RKO (cell line): Measurements from ENCODE around the gene FCRLA.
"Not testable (repeated sequence)": the region's sequence is repeated elsewhere in the genome, so short reads cannot be mapped to it uniquely, and the experiment has no call there.

ENCODE experiments used
- DNase-seq: peaks from one replicate; pipeline ENCODE4 v3.0.0-alpha.2; 2016; ENCODE audit warnings: low spot score

Gene FCRLA, protein sequence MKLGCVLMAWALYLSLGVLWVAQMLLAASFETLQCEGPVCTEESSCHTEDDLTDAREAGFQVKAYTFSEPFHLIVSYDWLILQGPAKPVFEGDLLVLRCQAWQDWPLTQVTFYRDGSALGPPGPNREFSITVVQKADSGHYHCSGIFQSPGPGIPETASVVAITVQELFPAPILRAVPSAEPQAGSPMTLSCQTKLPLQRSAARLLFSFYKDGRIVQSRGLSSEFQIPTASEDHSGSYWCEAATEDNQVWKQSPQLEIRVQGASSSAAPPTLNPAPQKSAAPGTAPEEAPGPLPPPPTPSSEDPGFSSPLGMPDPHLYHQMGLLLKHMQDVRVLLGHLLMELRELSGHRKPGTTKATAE

DNA sequence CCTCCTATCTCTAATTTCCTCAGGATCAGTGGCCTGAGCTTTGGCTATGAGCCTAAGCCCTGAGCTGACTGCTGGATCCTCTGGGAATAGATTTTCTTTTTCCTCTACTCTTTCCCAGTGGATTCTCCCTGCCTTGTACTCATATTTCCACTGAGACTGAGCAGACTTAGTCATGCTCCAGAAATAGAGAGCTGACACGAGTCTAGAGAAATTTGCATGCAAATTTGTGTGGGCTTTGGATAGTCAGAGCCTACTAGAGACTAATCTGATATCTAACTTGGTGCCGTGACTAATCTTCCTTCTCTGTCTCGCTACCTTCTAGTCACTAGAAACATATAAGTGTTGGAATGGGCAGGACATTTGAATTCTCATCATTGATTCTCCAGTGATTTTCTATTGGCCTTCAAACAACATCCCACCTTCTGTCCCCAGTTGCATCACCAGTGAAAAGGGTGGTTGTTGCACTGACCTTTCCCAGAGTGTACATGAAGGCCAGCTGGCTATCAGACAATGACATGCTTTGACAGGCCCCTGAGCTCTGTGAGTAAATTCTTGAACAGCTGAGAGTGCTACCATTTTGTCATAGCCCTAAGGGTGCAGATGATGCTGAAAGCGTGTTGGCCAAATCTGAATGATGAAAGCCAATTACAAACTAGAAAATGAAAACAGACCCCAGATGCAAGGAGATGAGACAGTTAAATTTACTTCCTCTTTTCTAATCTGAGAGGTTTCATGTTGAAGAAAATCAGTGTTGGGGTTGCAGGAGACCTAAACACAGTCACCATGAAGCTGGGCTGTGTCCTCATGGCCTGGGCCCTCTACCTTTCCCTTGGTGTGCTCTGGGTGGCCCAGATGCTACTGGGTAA is at the start of gene FCRLA:
FCRLA (plus strand) TSS at position 748 of the 866 bp plus-strand sequence; CDS start at position 784, 36 bp downstream.
- peak; percentile 87 for DNase-seq

DNA sequence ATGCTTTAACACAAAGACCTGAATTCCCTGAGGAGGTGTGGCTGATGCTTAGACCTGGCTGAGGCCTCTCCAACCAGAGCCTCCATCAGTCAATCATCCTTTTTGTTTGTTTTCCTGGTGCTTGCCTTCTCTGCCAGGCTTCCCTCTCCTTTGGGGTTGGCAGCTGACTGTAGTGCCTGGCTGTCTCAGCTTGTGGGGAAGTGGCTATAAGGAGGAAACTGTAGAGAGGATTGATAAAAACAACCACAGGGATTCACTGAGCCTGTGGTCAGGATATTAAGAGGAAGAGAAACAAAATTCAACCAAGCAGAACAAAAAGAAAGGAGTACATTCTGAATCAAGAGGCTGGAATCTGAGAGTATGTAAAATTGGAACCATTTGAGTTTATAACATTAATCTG is 48.5 kb upstream of the FCRLA start:
- DNase-seq, result not testable (repeated sequence)

DNA sequence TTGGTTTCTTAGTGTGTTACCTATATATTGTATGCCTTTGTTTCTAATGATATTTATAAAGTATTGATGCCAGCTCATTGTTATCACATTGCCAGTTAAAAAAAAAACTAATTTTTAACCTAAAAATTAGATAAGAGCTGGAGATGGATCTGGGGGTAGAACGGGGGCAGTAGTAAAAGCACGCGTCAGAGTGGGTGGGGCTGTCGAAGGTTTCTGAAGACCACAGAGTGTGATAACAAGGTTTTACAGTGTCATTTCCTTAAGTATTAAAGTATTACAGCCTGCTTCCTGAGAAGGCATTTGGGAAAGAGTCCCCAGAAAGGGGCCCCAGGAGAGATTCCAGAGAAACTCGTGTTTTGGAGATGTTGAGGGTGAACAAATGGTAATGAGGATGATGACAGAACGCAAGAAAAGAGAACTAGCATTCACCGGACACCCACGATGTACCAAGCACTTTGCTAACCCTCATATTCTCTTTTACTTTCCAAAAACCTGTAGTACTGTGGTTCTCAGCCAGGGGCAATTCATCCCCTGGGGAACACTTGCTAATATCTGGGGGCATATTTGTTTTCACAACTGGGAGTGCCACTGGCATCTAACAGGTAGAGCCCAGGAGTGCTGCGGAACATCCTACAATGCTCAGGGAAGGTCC is 45.2 kb upstream of the FCRLA start:
- DNase-seq, result not testable (repeated sequence)

DNA sequence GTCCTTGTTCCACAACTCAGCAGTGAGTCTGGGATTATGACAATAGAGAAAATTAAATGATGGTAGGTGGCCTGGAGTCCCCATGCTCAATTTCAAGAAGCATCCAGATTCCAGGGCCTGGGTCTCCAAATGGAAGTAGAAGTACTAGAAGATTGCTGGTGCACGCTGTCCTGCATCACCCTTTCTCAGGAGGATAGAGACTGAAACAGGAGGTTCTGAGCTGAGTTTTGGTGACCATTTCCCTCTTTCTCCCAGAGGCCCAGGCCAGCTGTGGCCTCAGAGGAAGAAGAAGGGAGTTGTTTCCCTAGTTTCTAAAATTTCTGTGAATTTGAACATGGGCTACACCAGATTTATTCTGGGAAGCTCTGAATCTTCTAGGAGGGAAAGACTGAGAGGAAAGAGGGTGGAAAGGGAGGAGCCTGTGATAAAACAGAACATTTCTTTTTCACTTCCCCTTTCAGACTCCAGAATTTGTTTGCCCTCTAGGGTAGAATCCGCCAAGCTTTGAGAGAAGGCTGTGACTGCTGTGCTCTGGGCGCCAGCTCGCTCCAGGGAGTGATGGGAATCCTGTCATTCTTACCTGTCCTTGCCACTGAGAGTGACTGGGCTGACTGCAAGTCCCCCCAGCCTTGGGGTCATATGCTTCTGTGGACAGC is 44.2 kb upstream of the FCRLA start, which contains the start of gene FCGR2B:
FCGR2B (plus strand) TSS at position 460 of the 656 bp plus-strand sequence; CDS start at position 559, 99 bp downstream.
- DNase-seq, result not testable (repeated sequence)

DNA sequence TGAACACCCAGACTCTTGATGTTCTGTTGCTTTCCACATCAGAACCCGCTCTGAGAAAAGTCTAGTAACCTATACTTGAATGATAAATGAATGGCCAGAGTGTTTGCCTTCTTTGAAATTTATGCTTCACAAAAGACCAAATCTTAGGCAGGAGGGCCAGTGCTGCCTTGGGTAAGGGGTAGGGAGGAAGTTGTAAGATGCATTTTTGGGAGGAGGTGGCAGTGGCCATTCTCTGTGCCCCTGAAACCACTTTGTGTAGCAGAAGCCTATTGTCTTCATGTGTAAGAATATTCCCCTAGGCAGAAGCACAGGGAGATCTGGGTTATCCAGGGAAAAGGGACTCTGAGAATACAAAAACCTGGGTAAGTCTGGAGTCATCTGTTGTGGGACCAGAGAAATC is 43.5 kb upstream of the FCRLA start:
- DNase-seq, result not testable (repeated sequence)

DNA sequence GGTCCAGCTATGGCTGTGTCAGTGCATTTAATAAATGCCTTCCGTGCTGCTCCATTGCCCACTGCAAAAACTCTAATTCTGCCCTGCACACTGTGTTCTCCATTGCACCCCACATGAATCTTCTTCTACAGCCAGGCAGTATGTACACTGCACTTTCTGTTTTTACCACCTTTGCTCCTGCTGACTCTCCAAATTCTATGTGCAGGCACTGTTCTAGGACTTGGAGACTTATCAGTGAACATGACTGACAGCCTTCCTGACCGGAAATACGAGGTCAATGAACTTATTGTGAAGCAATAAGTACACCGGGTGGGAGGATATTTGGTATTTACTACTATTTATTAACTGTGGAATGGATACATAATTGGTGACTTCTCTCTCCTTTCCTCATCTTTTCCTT is 42.3 kb upstream of the FCRLA start:
- not testable (repeated sequence) for DNase-seq

GRCh38 chr1:161671045-161672020 is 35.7 kb upstream of the FCRLA start:
- not testable (repeated sequence) for DNase-seq

GRCh38 chr1:161673437-161673836 is 33.6 kb upstream of the FCRLA start:
- not testable (repeated sequence) for DNase-seq

DNA sequence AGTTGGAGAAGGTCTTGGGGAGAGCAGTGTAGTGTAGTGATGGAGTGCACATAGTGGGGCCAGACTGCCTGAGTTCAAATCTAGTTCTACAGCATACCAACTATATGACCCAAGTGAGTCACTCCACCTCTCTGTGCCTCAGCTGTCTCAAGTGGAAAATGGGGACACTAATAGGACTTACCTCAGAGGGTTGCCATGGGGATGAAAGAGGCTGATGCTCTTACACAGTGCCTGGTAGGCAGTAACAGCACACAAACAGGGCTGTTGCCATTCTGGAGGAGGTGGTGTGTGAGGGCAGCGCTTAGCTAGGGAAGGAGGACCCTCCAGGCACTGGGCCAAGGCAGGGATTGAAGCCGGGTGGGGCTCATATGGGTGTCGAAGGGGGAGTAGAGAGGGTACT is 32.6 kb upstream of the FCRLA start:
- not testable (repeated sequence) for DNase-seq

- not testable (repeated sequence) for DNase-seq
Observed at GRCh38 chr1:161674908-161675307, 32.1 kb upstream of the FCRLA start.

DNA sequence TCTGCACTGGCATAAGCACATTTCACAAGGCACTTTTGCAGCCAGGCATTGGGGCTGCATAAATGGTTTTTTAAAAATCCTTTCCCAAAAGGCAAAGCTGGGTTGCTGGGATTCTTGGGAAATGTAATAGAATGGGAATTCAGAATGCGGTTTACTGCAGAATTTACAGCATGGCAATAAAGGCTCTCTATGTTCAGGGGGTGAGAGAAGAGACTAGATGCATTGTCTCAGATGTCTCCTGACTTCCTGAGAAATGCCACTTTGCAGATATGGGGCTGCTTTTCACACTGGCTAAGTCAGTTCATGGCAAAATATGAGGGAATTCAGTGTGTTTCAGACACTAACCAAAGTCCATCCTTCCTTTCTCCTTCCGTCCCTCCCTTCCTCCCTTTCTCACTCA is 30.6 kb upstream of the FCRLA start:
- DNase-seq, result no peak

DNA sequence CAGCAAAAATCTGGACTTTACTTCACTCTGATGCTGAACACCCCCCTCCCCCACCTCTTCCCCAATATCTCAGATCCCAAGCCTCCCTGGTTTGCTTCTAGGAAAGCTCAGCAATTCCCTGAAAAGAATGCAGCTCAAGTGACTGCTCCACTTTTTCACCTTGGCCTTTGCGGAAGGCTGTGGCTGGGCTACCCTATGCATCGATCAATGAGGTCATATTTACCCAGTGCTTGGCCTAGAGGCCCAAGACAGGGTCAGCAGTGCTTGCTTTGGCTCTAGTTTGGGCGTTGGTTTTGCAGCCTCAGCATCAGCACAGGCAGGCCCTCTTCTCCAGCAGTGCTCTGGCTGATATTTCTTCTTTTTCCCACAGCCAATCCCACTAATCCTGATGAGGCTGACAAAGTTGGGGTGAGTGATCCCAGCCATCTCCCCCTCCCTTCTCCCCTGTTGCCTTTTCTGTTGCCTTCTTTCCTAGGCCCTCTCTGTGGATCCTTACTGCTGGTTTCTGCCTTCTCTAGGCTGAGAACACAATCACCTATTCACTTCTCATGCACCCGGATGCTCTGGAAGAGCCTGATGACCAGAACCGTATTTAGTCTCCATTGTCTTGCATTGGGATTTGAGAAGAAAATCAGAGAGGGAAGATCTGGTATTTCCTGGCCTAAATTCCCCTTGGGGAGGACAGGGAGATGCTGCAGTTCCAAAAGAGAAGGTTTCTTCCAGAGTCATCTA is 29.9 kb upstream of the FCRLA start:
- DNase-seq, result no peak

GRCh38 chr1:161678500-161678899 is 28.5 kb upstream of the FCRLA start:
- no peak for DNase-seq

DNA sequence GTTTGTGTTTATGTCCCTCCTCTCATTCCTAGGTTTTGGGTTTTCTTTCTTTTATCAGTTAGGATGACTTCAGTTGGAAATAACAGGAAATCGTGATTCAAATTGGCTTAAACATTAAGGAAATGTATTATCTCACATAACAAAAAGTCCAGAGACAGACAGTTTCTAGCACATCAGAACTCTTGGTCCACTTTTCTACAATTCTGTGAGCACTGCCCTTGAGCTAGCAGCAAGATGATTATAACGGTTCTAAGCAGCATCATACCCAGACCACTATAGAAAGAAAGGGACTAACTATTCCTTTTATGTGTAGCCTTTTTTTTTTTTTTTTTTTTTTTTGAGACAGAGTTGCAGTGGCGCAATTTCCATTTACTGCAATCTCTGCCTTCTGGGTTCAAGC is 25.1 kb upstream of the FCRLA start:
- no peak for DNase-seq

DNA sequence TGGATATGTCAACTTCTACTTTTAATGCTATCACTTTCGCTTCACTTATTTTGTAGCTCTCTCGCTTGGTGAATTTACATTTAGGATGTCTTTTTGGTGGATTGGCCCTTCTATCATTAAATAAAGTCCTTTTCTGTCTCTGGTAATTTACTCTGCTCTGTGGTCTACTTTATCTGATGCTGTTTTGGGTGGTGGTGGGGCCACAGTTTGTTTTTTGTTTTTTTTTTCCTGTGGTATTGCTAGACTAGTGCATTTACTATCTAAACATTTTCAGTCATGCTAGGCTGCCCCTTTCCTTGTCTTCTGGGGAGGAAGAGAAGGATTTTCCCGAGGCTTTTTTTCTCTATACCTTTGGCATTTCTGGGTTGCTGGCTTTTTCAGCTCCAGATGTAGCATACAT is 18.1 kb upstream of the FCRLA start:
- DNase-seq, result no peak

GRCh38 chr1:161691846-161692245 is 15.2 kb upstream of the FCRLA start:
- no peak for DNase-seq

GRCh38 chr1:161693020-161693712 is 13.9 kb upstream of the FCRLA start:
- DNase-seq, result not testable (repeated sequence)

- not testable (repeated sequence) for DNase-seq
Observed at GRCh38 chr1:161698302-161698701, 8.7 kb upstream of the FCRLA start.

DNA sequence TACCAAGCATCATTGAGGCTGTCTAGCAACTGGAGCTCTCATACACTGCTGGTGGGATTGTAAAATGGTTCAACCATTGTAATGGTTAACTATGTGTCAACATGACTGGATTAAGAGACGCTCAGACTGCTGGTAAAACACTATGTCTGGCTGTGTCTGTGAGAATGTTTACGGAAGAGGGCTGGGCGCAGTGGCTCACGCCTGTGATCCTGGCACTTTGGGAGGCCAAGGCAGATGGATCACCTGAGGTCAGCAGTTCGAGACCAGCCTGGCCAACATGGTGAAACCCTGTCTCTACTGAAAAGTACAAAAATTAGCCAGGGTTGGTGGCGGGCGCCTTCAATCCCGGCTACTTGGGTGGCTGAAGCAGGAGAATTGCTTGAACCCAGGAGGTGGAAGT is 4.8 kb upstream of the FCRLA start:
- no peak for DNase-seq
